ENCODE data around the gene RNASE1.

The RNASE1 gene

GRCh38 chr14:20790464-20791116 is 12.1 kb downstream of the RNASE1 start:
- no peak overlapping the region for H3K27ac ChIP-seq (ENCODE audit: low read length)
- H3K4me2 ChIP-seq (ENCODE audit: low read length), result no peak overlapping the region
- H3K79me2 ChIP-seq (ENCODE audit: low read length), result no peaks in the 10 kb centered on the region
- TF ChIP-seq EZH2phosphoT487 (IDR thresholded peaks at IDR 0.05; ENCODE audit: low read depth) (no peak), CTCF (IDR thresholded peaks at IDR 0.05; ENCODE audit: low read depth, low read length) (no peak)
- H4K20me1 ChIP-seq (ENCODE audit: insufficient read depth, low read length), result no peaks in the 10 kb centered on the region
- H3K36me3 ChIP-seq (replicated peaks; ENCODE audit: low read depth, low read length), result no peaks in the 10 kb centered on the region
- H2AFZ ChIP-seq (ENCODE audit: low read depth, low read length), result no peak overlapping the region
- H3K4me1 ChIP-seq (ENCODE audit: low read length), result peaks cover 13% of the 10 kb centered on the region
- H3K27me3 ChIP-seq (ENCODE audit: low read depth, low read length), result no peaks in the 10 kb centered on the region
- no peak overlapping the region for H3K4me3 ChIP-seq (ENCODE audit: low read length)
- H3K9ac ChIP-seq (ENCODE audit: low read length), result no peak overlapping the region
- no peaks in the 10 kb centered on the region for H3K9me3 ChIP-seq (ENCODE audit: insufficient read depth, low read length)

GRCh38 chr14:20789230-20789813 is 13.3 kb downstream of the RNASE1 start:
- Histone ChIP-seq H3K36me3 (replicated peaks; ENCODE audit: low read depth, low read length) (no peaks in the 10 kb centered on the region), H3K79me2 (ENCODE audit: low read length) (no peaks in the 10 kb centered on the region), H2AFZ (ENCODE audit: low read depth, low read length) (no peak overlapping the region), H3K9me3 (ENCODE audit: insufficient read depth, low read length) (no peaks in the 10 kb centered on the region), H3K27ac (ENCODE audit: low read length) (no peak overlapping the region), H3K4me1 (ENCODE audit: low read length) (peaks cover 13% of the 10 kb centered on the region), H3K4me2 (ENCODE audit: low read length) (no peak overlapping the region), H3K4me3 (ENCODE audit: low read length) (no peak overlapping the region), H3K9ac (ENCODE audit: low read length) (no peak overlapping the region), H4K20me1 (ENCODE audit: insufficient read depth, low read length) (no peaks in the 10 kb centered on the region), H3K27me3 (ENCODE audit: low read depth, low read length) (no peaks in the 10 kb centered on the region)
- TF ChIP-seq EZH2phosphoT487 (IDR thresholded peaks at IDR 0.05; ENCODE audit: low read depth), result no peak
- no peak for TF ChIP-seq CTCF (IDR thresholded peaks at IDR 0.05; ENCODE audit: low read depth, low read length)

- H3K9ac ChIP-seq (ENCODE audit: low read length), result no peak overlapping the region
- H4K20me1 ChIP-seq (ENCODE audit: insufficient read depth, low read length), result no peaks in the 10 kb centered on the region
- H3K27ac ChIP-seq (ENCODE audit: low read length), result no peak overlapping the region
- H2AFZ ChIP-seq (ENCODE audit: low read depth, low read length), result no peak overlapping the region
- no peaks in the 10 kb centered on the region for H3K36me3 ChIP-seq (replicated peaks; ENCODE audit: low read depth, low read length)
- no peaks in the 10 kb centered on the region for H3K9me3 ChIP-seq (ENCODE audit: insufficient read depth, low read length)
- H3K4me1 ChIP-seq (ENCODE audit: low read length), result peaks cover 20% of the 10 kb centered on the region
- H3K79me2 ChIP-seq (ENCODE audit: low read length), result no peaks in the 10 kb centered on the region
- H3K4me3 ChIP-seq (ENCODE audit: low read length), result no peak overlapping the region
- no peak overlapping the region for H3K4me2 ChIP-seq (ENCODE audit: low read length)
- no peaks in the 10 kb centered on the region for H3K27me3 ChIP-seq (ENCODE audit: low read depth, low read length)
- no peak for TF ChIP-seq CTCF (IDR thresholded peaks at IDR 0.05; ENCODE audit: low read depth, low read length)
- no peak for TF ChIP-seq EZH2phosphoT487 (IDR thresholded peaks at IDR 0.05; ENCODE audit: low read depth)
Measured at GRCh38 chr14:20787025-20787424, 15.6 kb downstream of the RNASE1 start.

- H3K36me3 ChIP-seq (replicated peaks; ENCODE audit: low read depth, low read length), result peaks cover 3% of the 10 kb centered on the region
- no peaks in the 10 kb centered on the region for H4K20me1 ChIP-seq (ENCODE audit: insufficient read depth, low read length)
- H2AFZ ChIP-seq (ENCODE audit: low read depth, low read length), result peak overlapping the region; percentile 22; the same call in 1 of the 2 replicates
- peak overlapping the region; percentile 78 for H3K4me2 ChIP-seq (ENCODE audit: low read length)
- no peaks in the 10 kb centered on the region for H3K9me3 ChIP-seq (ENCODE audit: insufficient read depth, low read length)
- peak overlapping the region; percentile 29; the same call in 1 of the 2 replicates for H3K9ac ChIP-seq (ENCODE audit: low read length)
- peak overlapping the region; percentile 82 for H3K27ac ChIP-seq (ENCODE audit: low read length)
- TF ChIP-seq EZH2phosphoT487 (IDR thresholded peaks at IDR 0.05; ENCODE audit: low read depth) (no peak), CTCF (IDR thresholded peaks at IDR 0.05; ENCODE audit: low read depth, low read length) (no peak)
- peaks cover 36% of the 10 kb centered on the region for H3K4me1 ChIP-seq (ENCODE audit: low read length)
- H3K79me2 ChIP-seq (ENCODE audit: low read length), result no peaks in the 10 kb centered on the region
- no peaks in the 10 kb centered on the region for H3K27me3 ChIP-seq (ENCODE audit: low read depth, low read length)
- H3K4me3 ChIP-seq (ENCODE audit: low read length), result peak overlapping the region; percentile 53
Measured at GRCh38 chr14:20782280-20782890, 20.3 kb downstream of the RNASE1 start.

Data from OCI-LY3 (cell line).